GM12874 (cell line): ENCODE data around the gene FBXO17.

Experiments used
- CTCF ChIP-seq: IDR thresholded peaks from 2 replicates; pipeline ENCODE4 v1.5.1; 2011; ENCODE audit warnings: low read depth, mild to moderate bottlenecking, control low read depth, low read length, moderate library complexity; ENCODE audit not compliant: insufficient read depth

The FBXO17 gene

GRCh38 chr19:38920602-38921419, 54.7 kb downstream of the FBXO17 start:
- TF ChIP-seq CTCF, result no peak

- no peak for TF ChIP-seq CTCF
These were observed 55.5 kb downstream of the FBXO17 start for GRCh38 chr19:38919837-38920601.

GRCh38 chr19:38918526-38918925, 57.0 kb downstream of the FBXO17 start:
- no peak for TF ChIP-seq CTCF

GRCh38 chr19:38917921-38918491, 57.5 kb downstream of the FBXO17 start:
- no peak for TF ChIP-seq CTCF

GRCh38 chr19:38917516-38917915, 58.0 kb downstream of the FBXO17 start:
- no peak for TF ChIP-seq CTCF

GRCh38 chr19:38915329-38916321, 59.9 kb downstream of the FBXO17 start:
- no peak for TF ChIP-seq CTCF

- TF ChIP-seq CTCF, result no peak
These were observed 61.6 kb downstream of the FBXO17 start for GRCh38 chr19:38913958-38914357.
